HFF-Myc (cell line): ENCODE results near the gene ABCB4.
A peak's percentile ranks its signal among the peaks of the same experiment; 100 is the strongest.
"Not testable (repeated sequence)": the region's sequence is repeated elsewhere in the genome, so short reads cannot be mapped to it uniquely, and the experiment has no call there.

ENCODE experiments used
- DNase-seq: peaks from one replicate; pipeline ENCODE4 v3.0.0-alpha.2; 2011; ENCODE audit warnings: low read depth; ENCODE audit errors: extremely low read depth
- H3K4me3 ChIP-seq: replicated peaks from 2 replicates; pipeline ENCODE4 v1.5.1; 2011; ENCODE audit warnings: low read depth, mild to moderate bottlenecking, control low read depth, low read length
- TF ChIP-seq, protein P1 (sequence below): IDR thresholded peaks from 2 replicates; pipeline ENCODE4 v1.5.1; 2012; ENCODE audit warnings: mild to moderate bottlenecking, low read depth, low read length, control low read depth; ENCODE audit errors: missing control alignments

The ABCB4 gene

DNA sequence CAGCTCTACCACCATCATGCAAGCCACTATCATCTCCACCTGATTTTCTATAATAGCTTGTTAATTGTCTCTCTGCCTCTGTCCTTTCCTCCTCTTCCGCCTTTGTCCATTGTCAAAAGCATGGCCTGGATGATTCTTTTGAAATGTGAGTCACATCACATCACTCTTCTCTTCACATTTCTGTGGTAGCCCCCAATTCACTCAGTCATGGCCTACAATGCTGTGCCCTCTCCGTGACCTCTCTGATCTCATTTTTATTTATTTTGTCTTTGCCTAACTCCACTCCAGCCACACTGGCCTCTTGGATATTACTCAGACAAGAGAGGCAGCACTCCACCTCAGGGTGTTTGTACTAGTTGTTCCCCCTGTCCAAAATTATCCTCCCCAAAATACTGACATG, 4.9 kb upstream of the ABCB4 start:
- TF ChIP-seq, protein P1, sequence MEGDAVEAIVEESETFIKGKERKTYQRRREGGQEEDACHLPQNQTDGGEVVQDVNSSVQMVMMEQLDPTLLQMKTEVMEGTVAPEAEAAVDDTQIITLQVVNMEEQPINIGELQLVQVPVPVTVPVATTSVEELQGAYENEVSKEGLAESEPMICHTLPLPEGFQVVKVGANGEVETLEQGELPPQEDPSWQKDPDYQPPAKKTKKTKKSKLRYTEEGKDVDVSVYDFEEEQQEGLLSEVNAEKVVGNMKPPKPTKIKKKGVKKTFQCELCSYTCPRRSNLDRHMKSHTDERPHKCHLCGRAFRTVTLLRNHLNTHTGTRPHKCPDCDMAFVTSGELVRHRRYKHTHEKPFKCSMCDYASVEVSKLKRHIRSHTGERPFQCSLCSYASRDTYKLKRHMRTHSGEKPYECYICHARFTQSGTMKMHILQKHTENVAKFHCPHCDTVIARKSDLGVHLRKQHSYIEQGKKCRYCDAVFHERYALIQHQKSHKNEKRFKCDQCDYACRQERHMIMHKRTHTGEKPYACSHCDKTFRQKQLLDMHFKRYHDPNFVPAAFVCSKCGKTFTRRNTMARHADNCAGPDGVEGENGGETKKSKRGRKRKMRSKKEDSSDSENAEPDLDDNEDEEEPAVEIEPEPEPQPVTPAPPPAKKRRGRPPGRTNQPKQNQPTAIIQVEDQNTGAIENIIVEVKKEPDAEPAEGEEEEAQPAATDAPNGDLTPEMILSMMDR: no peak
- DNase-seq: no peak
- no peak overlapping the region for H3K4me3 ChIP-seq

DNA sequence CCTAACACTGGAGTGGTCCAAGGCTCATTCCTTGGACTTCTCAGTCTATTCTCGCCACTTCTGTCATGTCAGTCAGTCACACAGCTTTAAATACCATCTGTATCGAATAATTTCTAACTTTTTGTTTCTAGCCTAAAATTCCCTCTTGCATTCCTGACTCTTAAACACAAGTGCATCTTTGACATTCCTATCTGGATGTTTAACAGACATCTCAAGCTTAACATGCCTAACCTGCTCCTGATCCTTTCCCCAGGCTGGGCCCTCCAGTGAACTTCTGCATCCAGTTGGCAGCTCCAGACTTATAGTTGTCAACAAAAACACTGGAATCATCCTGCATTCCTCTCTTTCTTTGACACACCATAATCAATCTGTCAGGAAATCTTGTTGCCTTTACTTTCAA, 4.5 kb upstream of the ABCB4 start:
- no peak overlapping the region for H3K4me3 ChIP-seq
- TF ChIP-seq, protein P1: no peak
- no peak for DNase-seq

- TF ChIP-seq, protein P1: no peak
- no peak overlapping the region for H3K4me3 ChIP-seq
- DNase-seq: no peak
Observed at GRCh38 chr7:87476179-87476557, 688 bp upstream of the ABCB4 start.

DNA sequence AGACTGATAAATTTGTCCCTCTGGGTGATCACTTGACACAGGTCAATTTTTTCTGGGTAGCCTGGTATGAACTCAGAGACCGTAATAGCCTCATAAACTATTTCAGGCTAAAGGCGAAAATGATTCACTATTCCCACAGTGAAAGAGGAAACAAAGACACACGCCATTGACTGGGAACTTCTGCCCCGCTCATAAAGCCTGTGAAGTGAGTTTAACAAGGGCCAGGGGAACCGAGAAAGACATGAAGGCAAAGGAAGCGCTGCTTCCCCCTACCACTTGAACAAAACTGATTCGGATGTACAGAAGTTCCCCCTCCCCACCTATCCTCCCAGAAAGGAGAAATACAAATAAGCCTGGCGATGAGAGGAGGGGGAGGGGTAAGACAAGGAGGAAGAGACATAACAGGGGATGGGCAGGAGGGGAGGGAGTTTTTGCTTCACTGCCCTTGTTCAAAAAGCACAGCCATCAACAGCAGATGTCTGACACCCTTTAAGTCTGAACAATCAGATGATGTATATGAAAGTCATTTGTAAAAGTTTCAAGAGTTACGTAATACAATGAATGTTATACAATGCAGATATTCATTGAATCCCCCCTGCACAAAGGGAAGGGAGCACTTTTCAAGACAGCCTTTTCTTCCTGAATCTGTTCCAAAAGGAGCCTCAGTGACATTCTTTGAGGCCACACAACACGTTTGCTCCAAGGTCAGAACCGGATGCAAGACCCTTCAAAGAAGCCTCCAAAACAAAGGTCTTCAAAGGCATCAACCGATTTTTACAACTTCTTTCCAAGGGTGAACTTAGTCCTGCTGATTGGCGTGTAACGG, 734 bp downstream of the ABCB4 start:
- TF ChIP-seq, protein P1: no peak
- H3K4me3 ChIP-seq: peak overlapping the region; percentile 23; the same call in 1 of the 2 replicates
- no peak for DNase-seq

DNA sequence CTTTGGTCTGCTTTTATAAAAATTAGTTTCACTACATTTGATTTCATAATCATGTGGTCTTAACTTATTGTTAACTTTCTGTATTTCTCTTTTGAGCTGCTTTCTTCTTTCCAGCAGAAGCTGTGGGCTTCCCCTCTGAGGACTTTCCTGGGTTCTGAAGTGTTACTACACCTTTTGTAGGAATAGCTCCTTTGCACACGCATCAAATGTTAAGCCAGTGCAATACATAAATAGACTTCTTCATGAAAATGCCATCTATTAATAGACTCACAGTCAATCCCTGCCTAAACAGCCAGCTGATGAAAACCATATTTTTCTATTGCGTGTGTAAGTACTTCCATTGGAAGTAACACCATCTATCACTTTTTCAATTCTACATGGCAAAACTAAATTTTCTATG, 1.5 kb downstream of the ABCB4 start:
- H3K4me3 ChIP-seq: no peak overlapping the region
- TF ChIP-seq, protein P1: no peak
- DNase-seq: no peak

DNA sequence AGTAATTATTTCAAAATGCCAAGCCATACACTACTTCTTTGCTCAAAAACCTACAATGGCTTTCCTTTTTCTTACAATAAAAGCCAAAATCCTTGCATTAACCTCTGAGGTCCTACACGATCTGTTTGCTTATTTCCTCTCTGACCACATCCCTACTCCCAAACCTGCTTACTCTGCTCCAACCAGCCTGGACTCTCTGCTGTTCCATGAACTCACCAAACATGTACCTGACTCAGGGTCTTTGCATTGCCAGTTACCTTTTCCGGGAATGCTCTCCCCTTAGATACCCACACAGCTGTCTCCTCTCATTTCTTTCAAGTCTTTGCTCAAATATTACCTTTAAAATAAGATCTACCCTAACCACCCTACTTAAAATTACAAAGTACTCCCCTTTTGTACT, 2.3 kb downstream of the ABCB4 start:
- DNase-seq: no peak
- TF ChIP-seq, protein P1: no peak
- H3K4me3 ChIP-seq: no peak overlapping the region

GRCh38 chr7:87471473-87471872, 4.0 kb downstream of the ABCB4 start:
- TF ChIP-seq, protein P1: no peak
- no peak overlapping the region for H3K4me3 ChIP-seq
- no peak for DNase-seq

- not testable (repeated sequence) for DNase-seq, H3K4me3 ChIP-seq
Observed at GRCh38 chr7:87469204-87469603, 6.3 kb downstream of the ABCB4 start.

- H3K4me3 ChIP-seq, DNase-seq: not testable (repeated sequence)
Observed at GRCh38 chr7:87465534-87465880, 10.0 kb downstream of the ABCB4 start.

DNA sequence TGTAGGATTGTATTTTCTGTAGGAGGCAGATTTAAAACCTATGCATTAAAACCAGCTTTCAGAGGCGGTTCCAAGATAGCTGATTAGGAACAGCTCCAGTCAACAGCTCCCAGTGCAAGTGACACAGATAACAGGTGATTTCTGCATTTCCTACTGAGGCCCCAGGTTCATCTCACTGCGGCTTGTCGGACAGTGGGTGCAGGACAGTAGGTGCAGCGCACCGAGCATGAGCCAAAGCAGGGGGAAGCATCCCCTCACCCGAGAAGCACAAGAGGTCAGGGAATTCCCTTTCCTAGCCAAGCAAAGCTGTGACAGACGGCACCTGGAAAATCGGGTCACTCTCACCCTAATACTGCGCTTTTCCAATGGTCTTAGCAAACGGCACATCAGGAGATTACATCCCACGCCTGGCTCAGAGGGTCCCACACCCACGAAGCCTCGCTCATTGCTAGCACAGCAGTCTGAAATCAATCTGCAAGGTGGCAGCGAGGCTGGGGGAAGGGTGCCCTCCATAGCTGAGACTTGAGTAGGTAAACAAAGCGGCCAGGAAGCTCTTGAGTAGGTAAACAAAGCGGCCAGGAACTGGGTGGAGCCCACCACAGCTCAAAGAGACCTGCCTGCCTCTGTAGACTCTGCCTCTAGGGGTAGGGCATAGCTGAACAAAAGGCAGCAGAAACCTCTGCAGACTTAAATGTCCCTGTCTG, 10.5 kb downstream of the ABCB4 start:
- DNase-seq: not testable (repeated sequence)

More for the DNA sequence above, 10.5 kb downstream of the ABCB4 start:
- H3K4me3 ChIP-seq: not testable (repeated sequence)
